Lower lobe of right lung (tissue), 2 donors: ENCODE results near the gene NRXN3. TPM values are rescaled to one million over a fixed set of nuclear protein-coding genes. Genes with fewer than 3 reads are reported as not detected.

Experiments
- ATAC-seq, 2 donors: fragments of 200-7000 bp; cut with Tn5 transposase; one replicate each; pipeline ENCODE4 v1.9.1; 2020 to 2022; ENCODE audit warnings: mild to moderate bottlenecking in 2 of 2, moderate library complexity in 2 of 2
- DNase-seq: peaks from one replicate; pipeline ENCODE4 v3.0.0-alpha.2; 2020
- H3K27ac ChIP-seq: fragments of 200-600 bp; one replicate; pipeline ENCODE4 v1.8.0; 2022
- H3K27me3 ChIP-seq: fragments of 200-600 bp; one replicate; pipeline ENCODE4 v1.8.0; 2022; ENCODE audit warnings: low read depth
- H3K36me3 ChIP-seq: fragments of 200-600 bp; one replicate; pipeline ENCODE4 v1.8.0; 2022; ENCODE audit warnings: mild to moderate bottlenecking
- H3K4me1 ChIP-seq: fragments of 200-600 bp; one replicate; pipeline ENCODE4 v1.8.0; 2022
- H3K4me3 ChIP-seq: fragments of 200-600 bp; one replicate; pipeline ENCODE4 v1.8.0; 2022; ENCODE audit warnings: mild to moderate bottlenecking
- H3K9me3 ChIP-seq: fragments of 200-600 bp; one replicate; pipeline ENCODE4 v1.8.0; 2022
- intact Hi-C: fragments of 100-400 bp; cut with DNase I; formaldehyde crosslinking; loops from one replicate; pipeline ENCODE4 v1.11.0; 2022
- total RNA-seq: library from RNA; stranded (reverse); fragmentation: NEBNext Ultra II Directional; extraction: Animal tissue kit (Norgen Biotek cat#: 25700); gene quantifications from one replicate; pipeline ENCODE4 v1.2.1, GENCODE V29; 2021
- TF ChIP-seq, protein P1 (sequence below): fragments of 200-600 bp; IDR thresholded peaks from one replicate; pipeline ENCODE4 v1.8.0; 2022; ENCODE audit warnings: antibody characterized with exemption, mild to moderate bottlenecking
- donor health status: DM: no; HTN: yes; CAD: no; lungs with severe emphysema.

The NRXN3 gene
- total RNA-seq, 1 donor from 2014 or later: 9.0 TPM

DNA sequence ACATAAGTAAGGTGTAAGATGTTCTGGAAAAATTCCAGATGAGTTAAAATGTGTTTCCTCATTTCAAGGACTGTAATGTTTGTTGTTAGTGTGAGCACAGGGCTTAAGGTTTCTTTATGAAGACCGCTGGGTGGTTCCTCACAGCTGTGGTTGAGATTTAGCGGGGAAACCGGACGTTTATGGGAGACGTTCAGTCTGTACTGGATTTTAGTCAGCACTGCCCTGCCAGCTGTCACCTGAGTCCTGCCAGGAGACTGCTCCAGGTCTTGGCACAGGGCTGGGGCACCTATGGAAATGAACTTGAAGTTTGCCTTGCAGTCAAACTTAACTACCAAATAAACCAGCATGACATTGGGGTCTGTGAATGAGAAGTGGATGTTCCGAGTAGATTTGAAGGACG, 1485.9 kb downstream of the NRXN3 start:
- no peak for DNase-seq
- TF ChIP-seq, protein P1, sequence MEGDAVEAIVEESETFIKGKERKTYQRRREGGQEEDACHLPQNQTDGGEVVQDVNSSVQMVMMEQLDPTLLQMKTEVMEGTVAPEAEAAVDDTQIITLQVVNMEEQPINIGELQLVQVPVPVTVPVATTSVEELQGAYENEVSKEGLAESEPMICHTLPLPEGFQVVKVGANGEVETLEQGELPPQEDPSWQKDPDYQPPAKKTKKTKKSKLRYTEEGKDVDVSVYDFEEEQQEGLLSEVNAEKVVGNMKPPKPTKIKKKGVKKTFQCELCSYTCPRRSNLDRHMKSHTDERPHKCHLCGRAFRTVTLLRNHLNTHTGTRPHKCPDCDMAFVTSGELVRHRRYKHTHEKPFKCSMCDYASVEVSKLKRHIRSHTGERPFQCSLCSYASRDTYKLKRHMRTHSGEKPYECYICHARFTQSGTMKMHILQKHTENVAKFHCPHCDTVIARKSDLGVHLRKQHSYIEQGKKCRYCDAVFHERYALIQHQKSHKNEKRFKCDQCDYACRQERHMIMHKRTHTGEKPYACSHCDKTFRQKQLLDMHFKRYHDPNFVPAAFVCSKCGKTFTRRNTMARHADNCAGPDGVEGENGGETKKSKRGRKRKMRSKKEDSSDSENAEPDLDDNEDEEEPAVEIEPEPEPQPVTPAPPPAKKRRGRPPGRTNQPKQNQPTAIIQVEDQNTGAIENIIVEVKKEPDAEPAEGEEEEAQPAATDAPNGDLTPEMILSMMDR: no peak
- Histone ChIP-seq H3K4me1 (no peaks in the 10 kb centered on the region), H3K27ac (no peak overlapping the region), H3K4me3 (no peak overlapping the region), H3K36me3 (no peaks in the 10 kb centered on the region), H3K27me3 (no peaks in the 10 kb centered on the region), H3K9me3 (no peaks in the 10 kb centered on the region)
- ATAC-seq: no peak
- intact Hi-C loops: no loop called here

DNA sequence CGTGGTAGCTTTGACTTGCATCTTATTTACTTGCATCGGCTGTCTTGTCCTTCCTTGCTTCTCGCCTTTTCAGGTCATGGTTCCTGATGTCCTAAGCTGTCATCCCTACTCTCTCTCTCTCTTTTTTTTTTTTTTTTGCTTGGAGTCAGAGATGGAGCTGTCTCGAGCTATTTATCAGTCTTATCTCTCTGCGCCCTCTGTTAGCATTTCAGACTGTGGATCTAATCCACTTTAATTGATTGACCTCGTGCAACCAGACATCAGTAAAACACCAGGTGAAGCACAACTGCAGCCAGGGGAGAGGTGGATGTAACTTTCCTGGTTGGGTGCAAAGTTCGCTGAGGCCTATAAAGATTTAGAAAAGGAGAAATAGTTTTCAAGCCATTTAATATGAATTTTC, 1486.3 kb downstream of the NRXN3 start:
- Histone ChIP-seq H3K9me3 (no peaks in the 10 kb centered on the region), H3K27me3 (no peaks in the 10 kb centered on the region), H3K36me3 (no peaks in the 10 kb centered on the region), H3K4me1 (no peaks in the 10 kb centered on the region), H3K27ac (no peak overlapping the region), H3K4me3 (no peak overlapping the region)
- DNase-seq (no peak), ATAC-seq (no peak)
- TF ChIP-seq, protein P1: no peak
- intact Hi-C loops: no loop called here

DNA sequence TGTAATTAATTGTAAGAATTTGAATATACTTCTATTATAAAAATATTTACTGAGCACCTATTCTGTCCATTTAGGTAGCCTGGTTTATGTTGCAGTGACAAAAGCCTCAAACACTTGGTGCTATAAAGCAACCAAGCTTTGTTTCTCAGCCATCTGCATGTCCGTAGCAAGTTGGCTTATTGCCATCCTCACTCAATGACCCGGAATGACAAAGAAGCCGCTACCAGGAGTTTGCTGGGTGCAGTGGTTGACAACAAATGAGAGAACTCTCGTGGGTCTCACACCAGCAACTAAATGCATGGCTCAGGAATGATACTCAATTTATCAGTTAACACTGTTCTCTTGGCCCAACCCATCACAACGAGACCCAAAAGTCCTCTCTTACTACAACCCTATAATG, 1488.0 kb downstream of the NRXN3 start:
- Histone ChIP-seq H3K4me3 (no peak overlapping the region), H3K36me3 (no peaks in the 10 kb centered on the region), H3K9me3 (no peaks in the 10 kb centered on the region), H3K27ac (no peak overlapping the region), H3K27me3 (no peaks in the 10 kb centered on the region), H3K4me1 (no peaks in the 10 kb centered on the region)
- no peak for DNase-seq
- TF ChIP-seq, protein P1: no peak
- intact Hi-C loops: no loop called here
- ATAC-seq: no peak

DNA sequence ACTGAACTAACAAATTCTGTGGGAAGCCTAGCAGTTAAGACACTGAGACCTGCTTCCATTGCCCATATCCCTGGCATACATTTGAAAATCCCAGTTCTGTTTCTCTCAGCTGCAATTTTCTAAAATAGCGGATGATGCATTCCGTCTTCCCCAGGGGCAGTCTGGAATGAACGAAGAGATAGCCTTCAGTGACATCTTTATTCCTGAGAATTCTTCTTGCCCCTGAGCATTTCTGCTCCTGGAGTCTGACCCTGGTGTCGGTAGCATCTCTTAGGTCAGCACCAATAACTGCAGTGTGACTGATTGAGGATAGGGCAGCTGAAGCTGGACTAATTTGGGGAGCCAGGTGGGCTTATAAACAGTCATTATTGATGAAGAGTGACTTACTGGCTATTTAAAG, 1488.6 kb downstream of the NRXN3 start:
- Histone ChIP-seq H3K9me3 (no peaks in the 10 kb centered on the region), H3K4me1 (no peaks in the 10 kb centered on the region), H3K36me3 (no peaks in the 10 kb centered on the region), H3K27ac (no peak overlapping the region), H3K4me3 (no peak overlapping the region), H3K27me3 (no peaks in the 10 kb centered on the region)
- DNase-seq (no peak), ATAC-seq (no peak)
- TF ChIP-seq, protein P1: no peak
- intact Hi-C loops: no loop called here

DNA sequence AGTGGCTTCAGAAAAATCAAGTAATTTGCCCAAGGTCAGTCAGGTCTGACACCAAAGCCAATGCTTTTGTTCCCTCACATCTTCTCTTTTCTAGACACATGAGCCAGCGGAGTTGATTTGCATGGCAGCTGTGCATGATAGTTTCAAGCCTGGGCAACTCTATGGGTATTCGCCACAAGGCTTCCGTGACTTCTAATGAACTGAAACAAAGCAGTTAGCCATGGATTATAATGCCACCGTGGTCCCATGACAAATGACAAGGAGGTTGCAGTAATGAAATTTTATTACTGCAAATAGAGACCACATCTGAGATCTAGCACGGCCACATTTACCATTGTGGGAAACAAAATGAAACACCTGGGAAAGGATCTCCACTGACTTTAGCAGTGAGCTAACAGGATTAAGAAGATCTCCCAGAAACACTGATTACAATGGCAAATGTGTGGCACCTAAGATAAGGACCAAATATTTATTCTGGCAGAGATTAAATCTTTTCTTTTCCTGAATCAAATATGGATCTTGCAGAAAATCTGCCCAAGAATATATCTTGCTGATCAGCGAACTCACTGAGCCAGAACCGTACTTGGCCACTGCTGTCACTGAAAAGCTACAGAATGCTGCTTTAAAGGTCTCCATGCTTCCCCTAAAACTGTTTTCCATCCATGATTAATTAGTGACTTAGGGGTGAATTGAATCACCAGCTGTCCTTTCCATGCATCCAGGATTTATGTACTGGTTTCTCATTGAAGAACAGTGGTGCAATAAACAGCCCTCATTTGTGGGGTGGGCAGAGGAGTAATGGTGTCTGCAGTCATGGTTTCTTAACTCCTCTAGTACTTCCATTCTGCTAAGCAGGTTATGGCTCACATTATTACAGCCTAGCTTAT, 1490.1 kb downstream of the NRXN3 start:
- Histone ChIP-seq H3K27me3 (no peaks in the 10 kb centered on the region), H3K4me1 (no peaks in the 10 kb centered on the region), H3K36me3 (no peaks in the 10 kb centered on the region), H3K4me3 (no peak overlapping the region), H3K9me3 (no peaks in the 10 kb centered on the region), H3K27ac (no peak overlapping the region)
- TF ChIP-seq, protein P1: no peak
- intact Hi-C loops: no loop called here
- no peak for ATAC-seq
- no peak for DNase-seq
